Measurements from ENCODE around the gene PPP1R1B. TPM values are rescaled to one million over a fixed set of nuclear protein-coding genes. Genes with fewer than 3 reads are reported as not detected.

PPP1R1B gene
- total and polyA plus RNA-seq, 2 of the 4 experiments (the other 2 are of a cell fraction) = not detected

GRCh38 chr17:39640591-39641031 is 13.9 kb downstream of the PPP1R1B start:
- ChIA-PET POLR2A (ENCODE audit: unreplicated experiment) (no interaction called here), CTCF (no interaction called here)
- no TSS peak for BruUV-seq (replicated peaks)
- Histone ChIP-seq H3K9me1 (ENCODE audit: insufficient read depth, low read length) (peaks cover 49% of the 10 kb centered on the region), H3K27me3 (ENCODE audit: control insufficient read depth, insufficient read depth, low read length) (no peaks in the 10 kb centered on the region), H2AK5ac (ENCODE audit: low read depth, low read length) (no peak overlapping the region), H3K79me1 (ENCODE audit: low read depth in 1 of 2, low read length in 2 of 2) (peaks cover 43 to 94% of the 10 kb centered on the region in 2 experiments), H3K9me3 (ENCODE audit: control insufficient read depth, insufficient read depth, low read length) (no peaks in the 10 kb centered on the region), H3K4me3 (ENCODE audit: insufficient read depth, low read depth, low read length) (no peak overlapping the region), H3K4ac (ENCODE audit: low read depth, low read length) (no peak overlapping the region), H3K36me3 (ENCODE audit: control insufficient read depth, insufficient read depth, low read length) (no peaks in the 10 kb centered on the region), H2BK120ac (ENCODE audit: low read depth, low read length) (no peak overlapping the region), H2AK9ac (replicated peaks; ENCODE audit: low read depth, low read length, poor library complexity) (no peak overlapping the region), H3K4me2 (ENCODE audit: low read depth, low read length) (no peak overlapping the region), H4K5ac (ENCODE audit: low read depth, low read length) (no peak overlapping the region), H2BK5ac (ENCODE audit: low read depth, low read length, poor library complexity, severe bottlenecking) (no peak overlapping the region), H3K23ac (ENCODE audit: low read depth, low read length) (no peak overlapping the region), H4K91ac (ENCODE audit: insufficient read depth, low read depth, low read length) (no peak overlapping the region), H2AFZ (replicated peaks; ENCODE audit: low read length, poor library complexity) (no peak overlapping the region), H4K20me1 (ENCODE audit: insufficient read depth, low read length) (peaks cover 54% of the 10 kb centered on the region), H3K4me1 (ENCODE audit: control insufficient read depth, insufficient read depth, low read length) (peaks cover 25% of the 10 kb centered on the region), H3K18ac (ENCODE audit: low read depth, low read length) (no peak overlapping the region), H3K56ac (ENCODE audit: extremely low read depth, insufficient read depth, low read length) (no peak overlapping the region), H3K9ac (ENCODE audit: low read depth, low read length) (no peak overlapping the region), H2BK15ac (ENCODE audit: low read depth, low read length) (no peak overlapping the region), H3K14ac (replicated peaks; ENCODE audit: low read depth, low read length) (no peak overlapping the region), H2BK20ac (ENCODE audit: low read depth, low read length) (no peak overlapping the region), H4K8ac (ENCODE audit: low read depth in 2 of 2, low read length in 2 of 2) (no peak overlapping the region), H3K27ac (ENCODE audit: insufficient read depth, low read length) (no peak overlapping the region)
- dilution Hi-C loops (cut with HindIII; ENCODE audit: low sequenced_read_pairs, unreplicated experiment) = no loop called here
- no CpG with 5 or more reads among the region's 4 CpGs for WGBS, 2 experiments (ENCODE audit: extremely low coverage in 2 of 2, insufficient read length in 1 of 2)
- intact Hi-C loops (cut with micrococcal nuclease) = no loop called here
- ATAC-seq (ENCODE audit: low read depth) (no peak), DNase-seq (no peak)
- in situ Hi-C loops (cut with MboI; ENCODE audit: low sequenced_read_pairs) = no loop called here
- TF ChIP-seq MAZ (IDR thresholded peaks at IDR 0.05; ENCODE audit: borderline replicate concordance, low read depth, low read length) = no peak
- no peak for TF ChIP-seq CEBPB (IDR thresholded peaks at IDR 0.05; ENCODE audit: low read depth, low read length)
- TF ChIP-seq FOS (IDR thresholded peaks at IDR 0.05; ENCODE audit: low read depth, low read length) = no peak
- no peak for TF ChIP-seq ELK1 (IDR thresholded peaks at IDR 0.05; ENCODE audit: borderline replicate concordance, low read depth, low read length)
- no peak for TF ChIP-seq CTCF (conservative IDR thresholded peaks at IDR 0.05; ENCODE audit: low read depth, low read length)
- no peak for TF ChIP-seq NFE2L2 (IDR thresholded peaks at IDR 0.05; ENCODE audit: low read depth, low read length)
- no peak for TF ChIP-seq BHLHE40 (IDR thresholded peaks at IDR 0.05; ENCODE audit: low read depth, low read length)
- no peak for TF ChIP-seq RAD21 (IDR thresholded peaks at IDR 0.05; ENCODE audit: low read length)
